Measurements from ENCODE around the gene TMEM273.
A peak's percentile ranks its signal among the peaks of the same experiment; 100 is the strongest.

Gene TMEM273

DNA sequence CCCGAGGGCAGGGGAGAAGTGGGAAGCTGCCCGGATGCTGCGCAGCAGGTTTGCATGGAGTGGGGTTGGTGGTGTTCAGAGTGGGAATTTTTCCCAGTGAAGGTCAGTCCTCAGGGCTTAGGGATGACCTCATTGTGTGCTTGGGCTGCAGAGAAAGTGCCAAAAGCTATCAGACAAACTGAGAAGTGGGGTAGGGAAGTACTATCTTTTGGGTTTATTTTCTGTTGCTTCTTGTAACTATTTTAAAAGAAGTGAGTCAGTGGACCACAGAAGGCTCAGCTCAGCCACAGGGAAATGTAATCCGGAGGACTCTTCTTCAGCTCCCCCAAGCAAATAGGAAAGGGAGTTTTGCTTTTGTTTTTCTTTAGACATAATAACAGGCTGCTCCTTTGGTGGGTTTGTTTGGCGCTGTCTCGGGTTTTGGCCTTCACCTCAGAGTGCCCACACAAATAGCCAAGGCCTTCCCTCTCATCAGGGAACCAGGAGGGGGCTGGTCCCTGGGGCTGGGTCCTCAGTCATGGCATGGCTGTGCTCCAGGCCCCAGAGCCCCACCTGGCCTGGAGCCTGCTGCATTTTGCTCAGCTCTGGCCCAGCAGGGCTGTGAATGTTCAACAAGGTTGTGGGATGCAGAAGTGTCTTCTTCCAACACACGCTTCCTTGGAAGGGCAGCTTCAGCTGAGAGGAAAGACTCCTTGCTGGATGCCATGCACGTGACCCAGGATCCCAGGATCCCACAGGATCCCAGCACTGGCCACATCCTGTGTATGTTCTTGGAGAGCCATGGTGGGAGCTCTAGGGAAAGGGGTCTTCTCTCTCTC lies 49.0 kb downstream of the TMEM273 start:
- peak; percentile 83 for DNase-seq

DNA sequence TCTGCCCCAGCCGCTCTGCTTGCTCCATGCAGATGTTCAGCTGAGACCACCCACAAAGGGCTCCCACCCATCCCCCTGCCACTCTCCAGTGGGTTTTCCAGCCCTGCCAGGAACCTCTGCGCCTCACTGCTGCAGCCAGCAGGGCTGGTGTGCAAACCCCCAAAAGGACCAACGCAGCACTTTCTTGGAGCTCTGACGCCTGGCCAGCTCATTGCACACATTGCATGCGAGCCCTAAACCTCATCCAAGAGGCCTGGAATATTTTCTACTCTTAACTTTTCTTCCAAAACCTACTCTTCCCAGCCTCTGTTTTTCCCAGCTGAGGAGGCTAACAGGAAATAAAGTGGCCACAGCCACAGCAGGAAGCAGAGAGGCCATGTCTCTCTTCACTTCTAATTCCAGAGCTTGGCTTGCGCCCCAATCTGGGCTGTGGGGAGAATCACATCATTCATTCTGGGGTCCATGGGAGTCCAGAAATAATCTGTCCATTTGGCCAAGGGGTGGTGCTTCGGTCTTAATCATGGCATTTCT lies 49.8 kb downstream of the TMEM273 start:
- peak; percentile 90 for DNase-seq

DNA sequence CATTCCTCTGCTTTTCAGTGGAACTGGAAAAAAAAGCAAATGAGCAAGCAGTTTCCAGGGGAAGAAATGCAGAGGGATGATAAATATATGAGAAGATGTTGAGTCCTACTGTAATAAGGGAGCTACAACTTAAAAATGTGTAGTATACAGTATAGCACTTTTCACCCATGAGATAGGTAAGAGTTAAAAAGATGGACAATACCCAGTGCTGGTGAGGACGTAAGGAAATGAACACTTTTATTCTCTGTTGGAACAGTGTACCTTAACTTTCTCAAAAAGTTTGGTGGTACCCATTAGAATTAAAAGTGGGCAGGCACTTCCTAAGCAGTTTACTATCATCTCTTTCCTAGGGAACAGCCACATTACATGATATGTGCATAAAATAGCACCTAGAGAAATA lies 51.7 kb downstream of the TMEM273 start:
- no peak for DNase-seq

- DNase-seq: peak; percentile 27
Measured at GRCh38 chr10:49135575-49136313, 52.4 kb downstream of the TMEM273 start.

DNA sequence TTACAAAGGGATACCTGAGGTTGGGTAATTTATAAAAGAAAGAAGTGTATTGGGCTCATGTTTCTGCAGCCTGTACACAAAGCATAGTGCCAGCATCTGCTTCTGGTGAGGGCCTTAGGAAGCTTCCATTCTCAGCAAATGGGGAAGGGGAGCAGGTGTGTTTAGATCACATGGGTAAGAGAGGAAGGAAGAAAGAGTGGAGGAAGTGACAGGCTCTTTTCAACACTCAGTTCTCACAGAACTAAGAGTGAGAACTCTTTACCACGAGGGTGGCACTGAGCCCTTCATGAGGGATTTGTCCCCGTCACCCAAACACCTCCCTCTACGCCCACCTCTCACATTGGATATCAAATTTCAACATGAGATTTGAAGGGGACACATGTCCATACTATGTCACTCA lies 53.9 kb downstream of the TMEM273 start:
- no peak for DNase-seq

DNA sequence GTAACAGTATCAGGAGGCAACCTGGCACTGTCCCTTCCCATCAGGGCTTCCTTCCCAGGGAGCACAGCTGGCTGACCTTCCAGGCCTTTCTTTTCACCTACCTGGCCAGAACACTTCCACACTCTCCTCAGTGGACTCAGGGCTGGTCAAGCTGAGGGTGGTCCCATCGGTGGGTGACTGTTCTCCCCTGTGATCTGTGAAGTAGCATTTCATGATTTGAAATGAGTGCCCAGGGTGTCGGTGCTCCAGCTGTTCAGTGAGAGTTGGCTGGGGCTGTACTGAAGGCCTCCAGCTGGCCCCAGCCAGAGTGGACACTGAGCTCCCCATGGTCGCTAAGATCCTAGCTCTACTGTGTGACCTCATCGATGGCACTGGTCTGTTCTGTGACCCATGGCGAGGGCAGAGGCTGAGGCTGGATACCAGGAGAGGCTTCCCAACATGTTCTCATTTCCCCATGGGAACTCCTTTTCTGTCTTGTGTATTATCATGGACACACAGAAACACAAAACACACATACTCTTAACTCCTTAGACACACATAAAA lies 54.4 kb downstream of the TMEM273 start, which contains the start of gene FAM170B:
FAM170B (minus strand) TSS at position 316 of the 543 bp plus-strand sequence; CDS start at position 213, 103 bp downstream.
- DNase-seq: no peak

DNA sequence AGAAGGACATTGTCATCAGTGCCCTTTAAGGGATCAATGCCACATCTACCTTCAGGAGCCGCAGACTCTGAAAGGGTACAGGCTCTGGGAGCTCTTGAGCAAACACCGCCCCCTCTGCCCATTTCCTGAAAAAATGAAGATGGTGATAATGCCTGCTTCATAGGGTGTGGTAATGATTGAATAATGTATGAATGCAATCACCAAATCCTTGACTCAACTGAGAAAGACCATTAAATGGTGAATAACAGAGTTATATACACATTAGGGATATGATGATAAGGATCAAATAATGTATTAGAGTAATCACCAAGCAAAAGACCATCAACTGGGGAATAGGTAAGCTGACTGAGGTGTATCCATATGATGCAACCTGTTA lies 55.8 kb downstream of the TMEM273 start:
- DNase-seq: no peak

GRCh38 chr10:49131507-49132361 lies 56.5 kb downstream of the TMEM273 start:
- DNase-seq: no peak

GRCh38 chr10:49129376-49129775 lies 58.8 kb downstream of the TMEM273 start:
- no peak for DNase-seq

DNA sequence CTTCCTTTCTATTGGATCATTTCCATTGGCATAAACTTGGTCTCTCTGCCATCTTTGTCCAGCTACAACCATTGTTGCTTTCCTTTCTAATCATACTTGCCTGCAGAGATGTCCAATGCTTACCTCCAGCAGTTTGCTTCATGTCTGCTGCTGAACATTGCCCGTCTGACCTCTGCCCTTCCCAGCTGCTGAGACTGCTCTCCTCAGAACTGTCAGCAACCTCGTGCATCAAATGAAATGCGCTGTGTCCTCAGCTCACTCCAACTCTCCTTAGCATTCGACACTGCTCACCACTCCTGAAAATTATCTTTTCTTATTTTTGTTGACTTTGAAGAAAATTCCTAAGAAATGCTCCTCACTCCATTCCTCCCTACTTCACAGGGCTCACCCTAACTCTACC lies 59.3 kb downstream of the TMEM273 start:
- no peak for DNase-seq

- DNase-seq: no peak
Measured at GRCh38 chr10:49123981-49124950, 63.9 kb downstream of the TMEM273 start.

DNA sequence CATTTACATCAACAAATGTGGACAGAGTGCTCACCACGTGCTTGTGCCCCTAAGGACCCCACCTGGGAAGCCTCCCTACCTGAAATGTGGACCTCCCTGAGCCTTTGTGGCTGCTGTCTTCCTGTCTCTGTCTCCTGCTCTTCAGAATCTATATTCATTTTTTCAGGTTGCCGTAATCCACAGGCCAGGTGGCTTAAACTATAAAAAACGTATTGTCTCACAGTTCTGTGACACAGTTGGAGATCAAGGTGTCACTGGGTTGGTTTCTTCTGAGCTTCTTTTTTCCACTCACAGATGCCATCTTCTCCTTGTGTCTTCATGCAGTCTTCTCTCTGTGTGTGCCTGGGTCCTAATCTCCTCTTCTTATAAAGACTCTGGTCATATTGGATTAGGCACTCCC lies 67.3 kb downstream of the TMEM273 start:
- DNase-seq: no peak

DNA sequence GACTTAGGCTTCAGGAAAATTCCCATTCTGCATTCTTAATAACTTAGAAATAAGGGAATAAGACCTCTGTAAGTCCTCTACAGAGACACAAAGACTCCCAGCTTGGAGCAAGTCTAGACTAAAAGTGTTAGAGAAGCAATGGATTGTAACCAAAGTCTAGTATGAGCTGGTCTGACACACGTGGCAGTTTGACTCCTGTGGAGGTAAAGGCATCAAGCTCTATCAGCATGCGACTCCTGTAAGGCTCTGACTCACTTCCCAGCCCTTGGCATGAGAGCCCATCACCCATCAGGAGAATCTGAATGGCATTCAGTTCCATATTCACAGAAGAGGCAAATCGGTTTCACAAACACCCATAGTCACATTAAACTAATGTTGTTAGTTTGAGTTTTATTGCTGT lies 68.4 kb downstream of the TMEM273 start:
- DNase-seq: peak; percentile 52

DNA sequence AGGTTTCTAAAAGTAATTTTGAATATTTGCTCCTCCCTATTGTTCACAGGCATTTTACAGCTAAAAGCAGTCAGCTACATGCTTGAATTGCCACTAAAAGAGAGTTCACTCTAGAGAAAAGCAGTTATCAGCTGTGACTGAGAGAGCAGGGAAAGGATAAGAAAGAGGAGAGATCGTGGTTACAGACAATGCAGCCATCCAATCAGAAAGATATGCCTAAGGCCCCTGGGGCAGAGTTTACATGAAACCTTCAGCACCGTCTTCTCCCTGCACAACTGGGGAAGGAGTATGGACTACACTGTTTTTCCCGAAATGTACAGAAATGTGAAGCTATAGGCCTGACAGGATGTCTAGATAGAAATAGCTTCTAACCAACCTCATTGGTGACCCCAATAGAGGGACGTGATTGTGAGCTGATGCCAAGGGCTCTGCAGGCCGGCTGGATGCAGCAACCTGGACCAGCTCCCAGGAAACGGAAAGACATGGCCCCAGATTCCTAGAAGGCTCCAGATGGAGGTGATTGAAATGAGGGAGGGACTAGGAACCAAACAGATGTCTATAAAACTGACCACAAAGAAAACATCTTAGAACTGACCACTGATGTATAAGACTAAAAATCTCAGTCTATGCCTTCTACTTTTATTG lies 69.6 kb downstream of the TMEM273 start:
- DNase-seq: no peak

DNA sequence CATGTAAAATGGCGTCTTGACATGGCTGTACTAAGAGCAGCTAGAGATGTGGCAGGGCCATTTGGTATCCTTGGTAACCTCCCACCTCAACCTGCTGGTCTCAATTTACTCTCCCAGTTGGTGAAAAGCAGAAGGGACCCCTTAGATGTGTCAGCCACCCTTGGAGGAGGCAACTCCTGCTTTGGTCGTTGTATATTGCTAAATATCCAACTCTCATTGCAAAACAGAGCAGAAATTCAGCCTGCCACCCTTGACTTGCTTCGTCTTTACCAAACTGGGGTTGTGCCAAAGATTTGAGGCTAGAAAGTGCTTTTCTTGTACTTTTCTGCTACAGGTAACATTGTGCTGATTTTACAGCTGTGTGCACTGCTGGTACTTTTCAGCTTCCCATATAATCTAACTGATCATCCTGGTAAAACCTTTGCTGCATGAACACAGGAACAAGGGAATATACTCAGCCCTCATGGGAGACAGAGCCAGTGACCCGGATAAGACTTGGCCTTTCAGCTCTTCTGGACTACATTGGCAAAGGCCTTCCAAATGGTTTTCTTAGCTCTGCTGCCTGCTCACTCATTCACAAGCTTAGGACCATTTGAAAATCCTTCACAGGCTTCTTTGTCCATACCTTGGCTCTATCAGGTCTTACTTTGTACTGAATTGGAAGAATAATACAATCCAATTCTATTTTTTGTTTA lies 70.7 kb downstream of the TMEM273 start:
- no peak for DNase-seq

GRCh38 chr10:49116509-49117375 lies 71.4 kb downstream of the TMEM273 start:
- DNase-seq: no peak

DNA sequence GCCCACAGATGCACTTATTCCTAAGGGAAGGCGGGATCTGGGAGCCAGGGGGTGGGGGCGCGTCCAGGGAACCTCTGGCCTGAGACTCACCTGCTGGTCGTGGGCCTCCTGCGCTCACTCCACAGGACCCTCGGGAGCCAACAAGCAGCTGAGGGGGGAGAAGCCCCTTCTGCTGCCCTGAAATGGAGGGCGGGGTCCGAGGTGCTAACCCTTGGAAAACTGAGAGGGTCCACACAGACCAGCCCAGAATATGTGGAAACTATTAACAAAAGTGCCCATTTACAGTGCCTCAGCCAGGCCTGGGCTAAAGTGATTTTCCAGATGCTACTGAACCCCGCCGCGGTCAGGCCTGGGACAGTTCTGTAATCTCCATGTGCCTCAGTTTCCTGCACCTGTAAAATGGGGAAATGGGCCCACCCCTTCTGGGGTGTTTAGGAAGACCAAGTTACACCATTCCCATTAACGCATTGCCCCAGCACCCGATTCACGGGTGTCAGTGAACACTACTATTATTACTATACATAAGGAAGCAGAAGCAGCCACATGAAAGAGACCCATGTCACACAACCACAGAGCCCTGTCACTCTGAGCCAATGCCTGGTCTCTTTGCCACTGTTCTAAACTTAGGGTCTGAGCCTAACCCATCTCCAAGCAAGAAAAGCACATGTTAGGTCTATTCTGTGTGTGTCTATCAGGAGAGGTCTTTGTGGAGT lies 72.2 kb downstream of the TMEM273 start:
- no peak for DNase-seq

GRCh38 chr10:49115015-49115795 lies 73.0 kb downstream of the TMEM273 start, which contains the start of gene VSTM4:
VSTM4 (minus strand) TSS chr10:49115522; CDS start chr10:49115485, 37 bp downstream.
- DNase-seq: peak; percentile 58

Data from fibroblast of skin of right quadriceps (primary cell).